WERI-Rb-1 (cell line): ENCODE results near the gene UGT1A6.
"Not testable (repeated sequence)": the region's sequence is repeated elsewhere in the genome, so short reads cannot be mapped to it uniquely, and the experiment has no call there.

ENCODE experiments used
- DNase-seq: peaks from one replicate; pipeline ENCODE4 v3.0.0-alpha.2; 2020
- H3K27ac ChIP-seq: fragments of 250-450 bp; sonication (Bioruptor Pico); 2 replicates; pipeline ENCODE4 v1.5.1; 2020; ENCODE audit warnings: mild to moderate bottlenecking, moderate library complexity
- H3K27me3 ChIP-seq: fragments of 250-450 bp; sonication (Bioruptor Pico); 2 replicates; pipeline ENCODE4 v1.5.1; 2021; ENCODE audit warnings: mild to moderate bottlenecking, low read depth, moderate library complexity; ENCODE audit not compliant: insufficient read depth, severe bottlenecking
- H3K36me3 ChIP-seq: fragments of 250-450 bp; sonication (Bioruptor Pico); 2 replicates; pipeline ENCODE4 v1.5.1; 2020; ENCODE audit warnings: mild to moderate bottlenecking, moderate library complexity
- H3K4me3 ChIP-seq: 2 replicates; pipeline ENCODE4 v1.5.1; 2011; ENCODE audit warnings: low read depth, mild to moderate bottlenecking, control low read depth, low read length
- H3K9me3 ChIP-seq: fragments of 250-450 bp; sonication (Bioruptor Pico); 2 replicates; pipeline ENCODE4 v1.5.1; 2021; ENCODE audit warnings: mild to moderate bottlenecking, moderate library complexity; ENCODE audit not compliant: severe bottlenecking
- TF ChIP-seq, protein P1 (sequence below): IDR thresholded peaks from 2 replicates; pipeline ENCODE4 v1.5.1; 2011; ENCODE audit warnings: low read depth, mild to moderate bottlenecking, control low read depth, inconsistent platforms, low read length

Gene UGT1A6

DNA sequence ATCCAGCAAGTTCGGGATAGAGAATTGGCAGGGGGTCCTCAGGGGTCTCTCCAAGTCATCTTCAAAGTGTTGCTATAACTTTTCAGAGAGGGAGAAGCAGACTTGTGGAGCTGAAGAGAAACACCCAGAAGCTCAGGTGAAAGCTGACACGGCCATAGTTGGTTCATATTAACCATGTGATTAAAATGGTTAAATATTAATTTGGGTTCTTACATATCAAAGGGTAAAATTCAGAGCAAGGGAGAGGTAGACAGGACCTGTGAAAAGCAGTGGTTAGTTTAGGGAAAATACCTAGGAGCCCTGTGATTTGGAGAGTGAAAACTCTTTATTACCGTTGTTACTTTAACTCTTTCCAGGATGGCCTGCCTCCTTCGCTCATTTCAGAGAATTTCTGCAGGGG is at the start of gene UGT1A6:
UGT1A6 (plus strand) TSS at position 243 of the 400 bp plus-strand sequence; CDS start at position 358, 115 bp downstream.
- no peaks in the 10 kb centered on the region for H3K9me3 ChIP-seq
- no peaks in the 10 kb centered on the region for H3K36me3 ChIP-seq
- H3K27ac ChIP-seq = no peak within 1 kb of the TSS
- no peak within 1 kb of the TSS for H3K4me3 ChIP-seq
- DNase-seq = no peak
- H3K27me3 ChIP-seq = no peaks in the 10 kb centered on the region
- TF ChIP-seq, protein P1, sequence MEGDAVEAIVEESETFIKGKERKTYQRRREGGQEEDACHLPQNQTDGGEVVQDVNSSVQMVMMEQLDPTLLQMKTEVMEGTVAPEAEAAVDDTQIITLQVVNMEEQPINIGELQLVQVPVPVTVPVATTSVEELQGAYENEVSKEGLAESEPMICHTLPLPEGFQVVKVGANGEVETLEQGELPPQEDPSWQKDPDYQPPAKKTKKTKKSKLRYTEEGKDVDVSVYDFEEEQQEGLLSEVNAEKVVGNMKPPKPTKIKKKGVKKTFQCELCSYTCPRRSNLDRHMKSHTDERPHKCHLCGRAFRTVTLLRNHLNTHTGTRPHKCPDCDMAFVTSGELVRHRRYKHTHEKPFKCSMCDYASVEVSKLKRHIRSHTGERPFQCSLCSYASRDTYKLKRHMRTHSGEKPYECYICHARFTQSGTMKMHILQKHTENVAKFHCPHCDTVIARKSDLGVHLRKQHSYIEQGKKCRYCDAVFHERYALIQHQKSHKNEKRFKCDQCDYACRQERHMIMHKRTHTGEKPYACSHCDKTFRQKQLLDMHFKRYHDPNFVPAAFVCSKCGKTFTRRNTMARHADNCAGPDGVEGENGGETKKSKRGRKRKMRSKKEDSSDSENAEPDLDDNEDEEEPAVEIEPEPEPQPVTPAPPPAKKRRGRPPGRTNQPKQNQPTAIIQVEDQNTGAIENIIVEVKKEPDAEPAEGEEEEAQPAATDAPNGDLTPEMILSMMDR = no peak

DNA sequence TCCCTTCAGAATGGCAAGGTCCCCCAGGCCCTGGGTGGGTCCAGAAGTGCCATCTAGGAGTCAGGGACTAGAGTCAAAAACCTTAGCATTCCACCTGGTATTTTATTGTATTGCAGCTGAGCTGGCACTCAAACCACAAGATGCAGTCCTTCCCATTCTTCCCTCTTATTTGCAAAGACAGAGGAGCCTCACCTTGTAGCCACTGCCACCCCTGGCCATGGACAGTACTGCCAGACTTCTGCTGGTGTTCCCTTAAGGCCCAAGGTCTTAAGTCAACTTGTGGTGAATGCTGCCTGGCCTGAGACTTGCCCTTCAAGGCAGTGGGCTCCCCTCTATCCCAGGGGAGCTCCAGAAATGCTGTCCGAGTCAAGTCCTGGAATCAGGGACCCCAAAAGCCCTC is 49.6 kb upstream of the UGT1A6 start:
- TF ChIP-seq, protein P1 = peak; percentile 41
- no peaks in the 10 kb centered on the region for H3K36me3 ChIP-seq
- peaks cover 12% of the 10 kb centered on the region for H3K9me3 ChIP-seq
- H3K27ac ChIP-seq = no peak overlapping the region
- DNase-seq = peak; percentile 13
- no peak overlapping the region for H3K4me3 ChIP-seq
- H3K27me3 ChIP-seq = no peaks in the 10 kb centered on the region

DNA sequence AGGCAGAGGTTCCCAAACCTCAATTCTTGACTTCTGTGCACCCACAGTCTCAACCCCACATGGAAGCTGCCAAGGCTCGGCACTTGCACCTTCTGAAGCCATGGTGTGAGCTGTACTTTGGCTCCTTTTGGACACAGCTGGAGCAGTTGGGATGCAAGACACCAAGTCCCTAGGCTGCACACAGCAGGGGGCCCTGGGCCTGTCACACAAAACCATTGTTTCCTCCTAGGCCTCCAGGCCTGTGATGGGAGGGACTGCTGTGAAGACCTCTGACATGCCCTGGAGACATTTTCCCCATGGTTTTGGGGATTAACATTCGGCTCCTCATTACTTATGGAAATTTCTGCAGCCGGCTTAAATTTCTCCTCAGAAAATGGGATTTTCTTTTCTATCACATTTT is 46.7 kb upstream of the UGT1A6 start:
- H3K27me3 ChIP-seq, DNase-seq, H3K4me3 ChIP-seq, H3K36me3 ChIP-seq, H3K27ac ChIP-seq: not testable (repeated sequence)
- peaks cover 12% of the 10 kb centered on the region for H3K9me3 ChIP-seq

DNA sequence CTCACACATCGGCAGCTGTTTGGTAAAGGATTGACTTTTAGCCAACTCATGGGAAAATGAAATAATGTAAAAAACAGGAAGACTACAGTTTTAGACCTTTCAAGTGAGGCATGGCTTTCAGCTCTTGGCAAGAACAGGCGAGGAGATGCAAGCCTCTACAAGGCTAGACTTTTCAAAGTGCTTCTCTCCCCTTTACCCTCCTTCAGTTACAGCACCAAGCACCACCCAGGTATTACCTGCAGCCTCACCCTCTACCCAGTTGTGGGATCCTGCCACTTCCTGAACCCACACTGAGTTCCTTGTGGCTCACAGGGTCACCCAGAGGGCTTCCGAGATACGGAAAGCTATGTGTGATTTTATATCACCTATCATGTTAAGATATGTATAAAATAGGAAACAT is 41.7 kb upstream of the UGT1A6 start:
- Histone ChIP-seq H3K36me3 (no peaks in the 10 kb centered on the region), H3K9me3 (peaks cover 3% of the 10 kb centered on the region), H3K27me3 (no peaks in the 10 kb centered on the region), H3K27ac (no peak overlapping the region), H3K4me3 (no peak overlapping the region)
- TF ChIP-seq, protein P1 = no peak
- no peak for DNase-seq

DNA sequence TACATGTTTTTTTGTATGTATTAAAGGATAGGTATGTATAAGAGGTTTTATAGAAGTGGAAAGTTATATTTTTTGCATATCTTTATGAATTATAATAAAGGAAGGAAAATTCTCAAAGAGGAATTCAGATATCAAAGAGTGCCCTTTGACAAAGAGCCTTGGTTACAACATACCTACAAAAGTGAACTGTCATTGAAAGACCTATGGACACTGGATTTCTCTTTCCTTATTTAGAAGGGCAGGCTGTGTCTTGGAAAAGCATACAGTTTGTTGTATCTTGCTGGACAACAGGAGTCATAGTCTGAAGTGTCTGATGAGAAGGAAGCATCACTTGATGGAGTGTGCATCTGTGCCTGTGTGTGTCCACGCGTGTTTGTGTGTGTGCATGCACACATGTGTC is 41.3 kb upstream of the UGT1A6 start:
- Histone ChIP-seq H3K4me3 (no peak overlapping the region), H3K9me3 (peaks cover 2% of the 10 kb centered on the region), H3K36me3 (no peaks in the 10 kb centered on the region), H3K27ac (no peak overlapping the region), H3K27me3 (no peaks in the 10 kb centered on the region)
- DNase-seq = no peak
- TF ChIP-seq, protein P1 = no peak

DNA sequence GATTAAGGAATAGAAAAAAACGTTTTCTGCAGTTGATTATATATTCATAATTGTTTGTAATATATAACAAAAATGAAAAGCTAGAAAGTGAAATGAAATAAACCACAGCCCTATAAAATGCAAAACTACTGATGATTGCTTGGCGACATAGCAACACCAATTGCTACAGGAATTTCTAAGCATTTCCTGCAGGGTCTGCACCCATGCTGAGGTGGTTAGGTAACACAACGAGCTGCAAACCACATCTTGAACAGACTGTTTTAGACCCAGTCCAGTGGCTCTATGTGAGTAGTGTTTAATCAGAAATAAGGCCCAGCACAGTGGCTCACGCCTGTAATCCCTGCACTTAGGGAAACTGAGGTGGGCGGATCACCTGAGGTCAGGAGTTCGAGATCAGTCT is 38.2 kb upstream of the UGT1A6 start:
- TF ChIP-seq, protein P1 = no peak
- Histone ChIP-seq H3K4me3 (no peak overlapping the region), H3K27me3 (no peaks in the 10 kb centered on the region), H3K27ac (no peak overlapping the region), H3K9me3 (no peaks in the 10 kb centered on the region), H3K36me3 (no peaks in the 10 kb centered on the region)
- DNase-seq = no peak
